GM12875 (cell line): ENCODE measurements around the gene GNPDA1.

Source experiments
- H3K4me3 ChIP-seq: one replicate; pipeline ENCODE4 v1.5.1; 2011; ENCODE audit warnings: low read depth, low read length, control low read depth
- TF ChIP-seq, protein P1 (sequence below): IDR thresholded peaks from 2 replicates; pipeline ENCODE4 v1.5.1; 2011; ENCODE audit warnings: low read depth, mild to moderate bottlenecking, control low read depth, inconsistent platforms, low read length, moderate library complexity, borderline replicate concordance; ENCODE audit not compliant: insufficient read depth

GNPDA1 gene

DNA sequence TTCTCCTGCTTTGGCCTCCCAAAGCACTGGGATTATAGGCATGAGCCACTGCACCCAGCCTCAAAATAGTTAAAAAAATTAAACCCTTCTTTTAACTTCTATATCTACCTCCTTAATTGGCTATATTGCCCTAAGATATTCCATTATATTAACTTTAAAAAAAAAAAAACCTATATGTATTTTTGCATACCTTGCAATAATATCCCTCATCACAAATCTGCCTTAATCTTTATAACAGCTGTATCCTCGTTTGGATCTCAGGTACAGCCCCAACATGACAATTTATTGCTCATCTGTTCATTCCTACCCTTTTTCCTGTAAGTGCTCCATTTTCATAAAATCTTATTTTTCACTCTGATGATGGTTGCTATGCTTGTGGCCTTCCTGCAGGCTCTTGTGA, 12.7 kb downstream of the GNPDA1 start:
- H3K4me3 ChIP-seq, result no peak overlapping the region
- TF ChIP-seq, protein P1, sequence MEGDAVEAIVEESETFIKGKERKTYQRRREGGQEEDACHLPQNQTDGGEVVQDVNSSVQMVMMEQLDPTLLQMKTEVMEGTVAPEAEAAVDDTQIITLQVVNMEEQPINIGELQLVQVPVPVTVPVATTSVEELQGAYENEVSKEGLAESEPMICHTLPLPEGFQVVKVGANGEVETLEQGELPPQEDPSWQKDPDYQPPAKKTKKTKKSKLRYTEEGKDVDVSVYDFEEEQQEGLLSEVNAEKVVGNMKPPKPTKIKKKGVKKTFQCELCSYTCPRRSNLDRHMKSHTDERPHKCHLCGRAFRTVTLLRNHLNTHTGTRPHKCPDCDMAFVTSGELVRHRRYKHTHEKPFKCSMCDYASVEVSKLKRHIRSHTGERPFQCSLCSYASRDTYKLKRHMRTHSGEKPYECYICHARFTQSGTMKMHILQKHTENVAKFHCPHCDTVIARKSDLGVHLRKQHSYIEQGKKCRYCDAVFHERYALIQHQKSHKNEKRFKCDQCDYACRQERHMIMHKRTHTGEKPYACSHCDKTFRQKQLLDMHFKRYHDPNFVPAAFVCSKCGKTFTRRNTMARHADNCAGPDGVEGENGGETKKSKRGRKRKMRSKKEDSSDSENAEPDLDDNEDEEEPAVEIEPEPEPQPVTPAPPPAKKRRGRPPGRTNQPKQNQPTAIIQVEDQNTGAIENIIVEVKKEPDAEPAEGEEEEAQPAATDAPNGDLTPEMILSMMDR, result no peak

DNA sequence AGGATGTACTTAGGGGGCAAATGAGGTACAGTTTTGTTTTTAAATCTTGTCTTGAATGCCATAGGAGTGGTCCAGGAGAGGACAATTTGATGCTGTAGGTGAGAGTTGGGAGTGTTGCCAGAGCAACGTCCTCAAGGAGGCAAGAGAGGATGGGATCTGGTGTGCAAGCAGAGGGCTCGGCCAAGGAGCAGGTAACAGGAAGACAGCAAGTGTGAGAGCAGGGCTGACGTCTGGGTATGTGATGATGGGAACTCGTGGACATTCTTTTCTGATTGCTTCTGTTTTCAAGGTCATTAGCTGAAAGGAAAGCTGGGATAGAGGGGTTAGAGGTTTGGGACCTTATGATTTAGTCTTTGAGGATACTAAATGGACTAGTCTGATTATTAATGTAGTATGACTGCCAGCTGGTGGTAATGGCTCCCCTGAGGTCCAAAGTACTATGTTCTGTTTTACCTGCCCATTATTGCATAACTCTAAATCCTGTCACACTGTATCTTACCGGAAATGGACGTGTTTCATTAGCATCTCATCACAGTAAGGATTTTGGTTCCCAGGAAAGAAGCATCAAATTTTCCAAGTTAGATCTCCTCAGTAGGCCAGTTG, 15.4 kb downstream of the GNPDA1 start:
- H3K4me3 ChIP-seq, result no peak overlapping the region
- TF ChIP-seq, protein P1, result no peak

DNA sequence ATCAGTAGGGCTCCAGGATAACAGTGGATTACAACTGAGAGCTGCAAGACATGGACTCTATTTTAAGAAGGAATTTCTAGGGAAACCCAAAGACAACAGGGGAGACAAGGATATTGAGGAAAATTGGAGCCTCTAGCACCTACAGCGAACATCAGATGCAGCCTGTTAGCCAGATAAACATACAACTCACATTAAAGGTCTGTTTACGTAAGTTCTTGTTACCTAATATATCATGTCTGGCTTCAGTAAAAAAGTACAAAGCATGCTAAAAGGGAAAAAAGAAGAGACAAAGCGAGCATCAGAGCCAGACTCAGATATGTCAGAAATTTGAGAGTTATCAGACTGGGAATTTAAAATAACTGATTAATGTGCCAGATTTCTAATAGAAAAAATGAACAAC, 17.2 kb downstream of the GNPDA1 start:
- TF ChIP-seq, protein P1, result no peak
- H3K4me3 ChIP-seq, result no peak overlapping the region

DNA sequence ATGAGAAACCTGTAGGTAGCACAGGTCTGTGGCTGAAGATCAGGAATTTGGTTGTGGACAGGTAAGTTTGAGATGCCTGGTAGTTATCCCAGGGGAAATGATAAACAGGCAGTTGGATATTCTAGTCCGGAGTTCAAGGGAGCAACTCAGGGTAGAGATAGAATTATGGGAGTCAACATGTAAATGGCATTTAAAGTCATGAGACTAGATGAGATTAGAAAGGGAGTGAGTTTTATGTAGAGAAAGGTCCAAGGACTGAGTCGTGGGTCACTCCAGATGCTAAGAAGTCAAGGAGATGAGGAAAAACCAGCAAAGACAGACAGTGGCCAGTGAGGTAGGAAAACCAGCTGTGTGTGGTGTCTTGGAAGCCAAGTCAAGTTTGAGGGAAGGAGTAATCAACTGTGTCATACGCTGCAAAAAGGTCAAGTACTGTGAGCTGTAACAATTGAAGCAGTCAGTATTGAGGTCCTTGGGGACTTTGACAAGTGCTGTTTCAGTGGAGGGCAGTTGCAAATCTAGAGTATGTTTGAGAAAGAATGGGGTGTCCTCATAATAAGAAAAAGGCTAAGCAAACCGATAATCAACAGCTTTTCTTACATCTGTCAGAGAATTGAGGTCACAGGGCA, 18.2 kb downstream of the GNPDA1 start:
- TF ChIP-seq, protein P1, result no peak
- no peak overlapping the region for H3K4me3 ChIP-seq

DNA sequence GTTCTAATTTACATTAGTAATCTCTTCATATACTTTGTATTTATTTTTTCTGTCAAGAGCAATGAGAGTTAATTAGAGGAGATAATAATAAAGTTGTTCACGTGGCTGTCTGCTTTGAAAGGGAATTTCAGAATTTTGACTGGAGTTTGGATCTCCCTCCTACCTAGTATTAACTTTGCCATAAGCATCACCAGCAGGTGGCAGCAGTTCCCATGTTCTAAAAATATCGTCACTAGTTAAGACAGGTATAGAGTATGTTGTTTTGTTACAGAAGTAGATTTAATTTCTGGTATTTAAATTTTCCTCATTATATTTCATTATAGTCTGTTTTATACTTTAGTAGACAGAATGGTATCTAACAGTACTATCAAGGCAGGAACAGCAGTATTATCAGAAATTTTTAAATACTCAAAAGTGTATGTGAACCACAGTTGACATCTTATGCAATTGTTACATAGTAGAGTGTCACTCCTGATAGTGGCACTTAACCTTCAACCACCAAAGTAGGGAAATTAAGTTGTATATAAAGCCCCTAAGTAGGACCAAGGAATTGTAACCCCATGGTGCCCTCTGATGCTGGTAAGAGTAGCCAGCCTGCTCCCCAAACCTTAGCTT, 20.4 kb downstream of the GNPDA1 start:
- no peak overlapping the region for H3K4me3 ChIP-seq
- TF ChIP-seq, protein P1, result peak; percentile 55; the same call in 1 of the 2 replicates

DNA sequence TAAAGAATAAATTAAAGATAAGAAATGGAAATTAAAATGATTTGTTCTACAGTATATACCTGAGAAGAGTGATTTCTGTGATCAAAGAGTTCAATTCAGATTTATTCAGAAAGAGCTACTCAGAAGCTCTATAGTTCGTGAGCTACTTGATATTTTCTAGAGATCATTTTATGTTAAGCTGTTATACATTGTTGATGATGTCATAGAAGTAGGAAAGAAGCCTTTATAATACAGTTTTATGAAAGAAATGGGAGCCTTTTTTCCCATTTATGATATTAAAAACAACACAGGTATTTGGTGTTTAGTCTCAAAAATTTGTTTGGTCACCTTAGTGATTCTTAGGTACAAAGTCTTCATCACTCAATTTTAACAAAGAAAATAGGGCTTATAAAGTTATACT, 23.1 kb downstream of the GNPDA1 start:
- H3K4me3 ChIP-seq, result no peak overlapping the region
- TF ChIP-seq, protein P1, result no peak

DNA sequence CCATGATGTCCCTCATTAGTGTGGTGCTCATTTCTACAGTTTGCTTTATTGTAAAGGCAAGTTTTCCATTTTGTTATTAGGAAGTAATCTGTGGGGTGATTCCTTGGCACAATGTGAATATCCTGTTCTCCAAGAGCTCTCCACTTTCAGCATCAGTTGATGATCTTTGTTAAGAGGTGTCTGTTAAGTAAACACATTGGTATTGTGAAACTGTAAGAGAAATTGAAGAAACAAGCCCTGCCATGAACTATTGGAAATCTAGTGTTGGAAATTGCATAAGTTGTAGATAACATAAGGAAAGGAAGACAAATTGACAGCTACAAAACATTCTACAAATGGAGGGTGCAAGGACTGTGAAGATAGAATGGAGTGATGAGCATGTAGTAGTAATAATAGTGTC, 26.8 kb downstream of the GNPDA1 start:
- no peak overlapping the region for H3K4me3 ChIP-seq
- TF ChIP-seq, protein P1, result no peak
